PC-9 (cell line): ENCODE data around the gene CLPTM1L. TPM values are rescaled to one million over a fixed set of nuclear protein-coding genes. Genes with fewer than 3 reads are reported as not detected.

Experiments used
- BruUV-seq: library from RNA; stranded (reverse); fragments of 400-500 nt; replicated peaks from 2 replicates; lab custom pipeline; 2021; lab: Mats Ljungman, UMichigan
- CTCF ChIA-PET: fragments of 300-600 bp; sonication (Branson Sonifier 250); formaldehyde crosslinking; loops from one replicate; lab custom pipeline; 2022; ENCODE audit warnings: antibody characterized with exemption; lab: Charles Lee
- POLR2A ChIA-PET: fragments of 300-600 bp; sonication (Branson Sonifier 250); formaldehyde crosslinking; loops from one replicate; lab custom pipeline; 2022; ENCODE audit warnings: antibody characterized with exemption; ENCODE audit not compliant: unreplicated experiment; lab: Charles Lee
- DNase-seq, 2 experiments: peaks; one replicate each; pipeline versions ENCODE4 v3.0.0 to v3.0.0-alpha.2; 2015 to 2022; ENCODE audit warnings: mixed read lengths in 1 of 2
- H2AFZ ChIP-seq: fragments of 200-600 bp; sonication (generic); 2 replicates; pipeline ENCODE4 v1.8.1; 2017; ENCODE audit warnings: antibody characterized with exemption
- H3F3A ChIP-seq: fragments of 200-600 bp; sonication (generic); 2 replicates; pipeline ENCODE4 v1.8.1; 2017; ENCODE audit warnings: antibody characterized with exemption, mild to moderate bottlenecking, low read depth; ENCODE audit not compliant: insufficient read depth
- H3K27ac ChIP-seq: fragments of 200-600 bp; sonication (generic); 2 replicates; pipeline ENCODE4 v1.6.1; 2016; ENCODE audit warnings: mixed run types
- H3K27me3 ChIP-seq: fragments of 200-600 bp; sonication (generic); 2 replicates; pipeline ENCODE4 v1.6.1; 2016; ENCODE audit warnings: low read depth, mixed run types; ENCODE audit not compliant: insufficient read depth
- H3K36me3 ChIP-seq: fragments of 200-600 bp; sonication (generic); 2 replicates; pipeline ENCODE4 v1.6.1; 2016; ENCODE audit warnings: low read depth, mixed run types
- H3K4me1 ChIP-seq: fragments of 200-600 bp; sonication (generic); replicated peaks from 2 replicates; pipeline ENCODE4 v1.6.1; 2016; ENCODE audit warnings: mixed run types; ENCODE audit not compliant: insufficient read depth
- H3K4me2 ChIP-seq: fragments of 200-600 bp; sonication (generic); 2 replicates; pipeline ENCODE4 v1.6.1; 2017; ENCODE audit warnings: mixed run types
- H3K4me3 ChIP-seq: fragments of 200-600 bp; sonication (generic); 2 replicates; pipeline ENCODE4 v1.6.1; 2016; ENCODE audit warnings: mixed run types
- H3K79me2 ChIP-seq: fragments of 200-600 bp; sonication (generic); 2 replicates; pipeline ENCODE4 v1.6.1; 2017; ENCODE audit warnings: low read depth, mixed run types
- H3K9me2 ChIP-seq: fragments of 200-600 bp; sonication (generic); 2 replicates; pipeline ENCODE4 v1.8.1; 2017; ENCODE audit warnings: mild to moderate bottlenecking; ENCODE audit not compliant: insufficient read depth
- H3K9me3 ChIP-seq: fragments of 200-600 bp; sonication (generic); 2 replicates; pipeline ENCODE4 v1.8.1; 2016; ENCODE audit warnings: low read depth; ENCODE audit not compliant: insufficient read depth
- H4K20me1 ChIP-seq: fragments of 200-600 bp; sonication (generic); 2 replicates; pipeline ENCODE4 v1.8.1; 2017; ENCODE audit not compliant: insufficient read depth
- EZH2 ChIP-seq: fragments of 200-600 bp; sonication (generic); IDR thresholded peaks from 2 replicates; pipeline ENCODE4 v1.8.0; 2017; ENCODE audit warnings: antibody characterized with exemption, low read depth
- intact Hi-C: fragments of 100-400 bp; cut with micrococcal nuclease; formaldehyde crosslinking; loops from one replicate; pipeline ENCODE4 v1.10.0; 2022; ENCODE audit not compliant: unreplicated experiment
- total RNA-seq: library from RNA; stranded (reverse); gene quantifications from 2 replicates; pipeline ENCODE4 v1.2.3, GENCODE V29; 2021
- TF ChIP-seq, protein P1 (sequence below): fragments of 200-600 bp; sonication (generic); conservative IDR thresholded peaks from 2 replicates; pipeline ENCODE4 v1.6.1; 2017; ENCODE audit warnings: mixed run types, antibody characterized with exemption, mild to moderate bottlenecking, moderate library complexity

Gene CLPTM1L
- total RNA-seq, 1 experiment from 2014 or later, result 260 TPM

DNA sequence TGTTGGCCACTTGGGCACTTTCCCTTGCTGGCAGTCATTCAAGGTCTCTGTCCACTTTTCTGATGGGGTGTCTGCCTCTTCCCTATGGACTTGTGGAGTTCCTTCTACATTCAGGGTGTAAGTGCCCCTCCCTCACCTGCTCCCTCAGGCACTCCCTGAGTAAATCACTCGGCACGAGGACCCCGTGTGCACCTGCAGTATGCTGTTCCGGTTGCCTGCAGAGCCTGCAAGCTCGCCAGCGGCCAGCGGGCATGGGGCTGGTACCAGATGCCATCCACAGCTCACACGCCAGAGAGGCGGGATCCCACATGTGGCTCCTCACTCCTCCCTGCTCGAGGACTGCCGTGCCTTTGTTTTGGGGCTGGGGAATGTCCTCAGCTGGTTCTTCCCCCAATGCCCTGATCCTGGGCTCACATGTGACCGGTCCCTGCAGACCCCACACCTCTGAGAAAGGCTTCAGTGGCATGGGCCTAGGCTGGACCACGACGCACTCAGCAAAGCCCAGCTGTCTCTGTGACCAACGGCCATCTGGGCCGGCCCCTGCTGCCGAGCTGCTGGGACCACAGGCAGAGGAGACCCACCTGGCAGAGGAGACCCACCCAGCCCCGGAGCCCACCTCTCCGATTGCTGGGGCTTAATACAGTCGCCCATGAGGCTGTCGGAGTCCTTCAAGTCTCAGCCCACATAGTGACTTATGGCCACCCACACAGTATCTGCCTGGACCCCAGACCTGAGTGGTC lies 46.1 kb upstream of the CLPTM1L start:
- intact Hi-C loops, result no loop called here
- ChIA-PET CTCF (no interaction called here), POLR2A (interaction anchor here (0.7 kb wide), 1 partner anchor 126 kb away, joined by 3 read pairs; no protein-coding TSS in a partner anchor)
- no peaks in the 10 kb centered on the region for H3K79me2 ChIP-seq
- H3F3A ChIP-seq, result no peaks in the 10 kb centered on the region
- H3K4me2 ChIP-seq, result no peak overlapping the region
- H3K9me2 ChIP-seq, result no peaks in the 10 kb centered on the region
- no peak for TF ChIP-seq EZH2
- TF ChIP-seq, protein P1, sequence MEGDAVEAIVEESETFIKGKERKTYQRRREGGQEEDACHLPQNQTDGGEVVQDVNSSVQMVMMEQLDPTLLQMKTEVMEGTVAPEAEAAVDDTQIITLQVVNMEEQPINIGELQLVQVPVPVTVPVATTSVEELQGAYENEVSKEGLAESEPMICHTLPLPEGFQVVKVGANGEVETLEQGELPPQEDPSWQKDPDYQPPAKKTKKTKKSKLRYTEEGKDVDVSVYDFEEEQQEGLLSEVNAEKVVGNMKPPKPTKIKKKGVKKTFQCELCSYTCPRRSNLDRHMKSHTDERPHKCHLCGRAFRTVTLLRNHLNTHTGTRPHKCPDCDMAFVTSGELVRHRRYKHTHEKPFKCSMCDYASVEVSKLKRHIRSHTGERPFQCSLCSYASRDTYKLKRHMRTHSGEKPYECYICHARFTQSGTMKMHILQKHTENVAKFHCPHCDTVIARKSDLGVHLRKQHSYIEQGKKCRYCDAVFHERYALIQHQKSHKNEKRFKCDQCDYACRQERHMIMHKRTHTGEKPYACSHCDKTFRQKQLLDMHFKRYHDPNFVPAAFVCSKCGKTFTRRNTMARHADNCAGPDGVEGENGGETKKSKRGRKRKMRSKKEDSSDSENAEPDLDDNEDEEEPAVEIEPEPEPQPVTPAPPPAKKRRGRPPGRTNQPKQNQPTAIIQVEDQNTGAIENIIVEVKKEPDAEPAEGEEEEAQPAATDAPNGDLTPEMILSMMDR, result no peak
- H3K27ac ChIP-seq, result no peak overlapping the region
- 0 out of 2 replicates have a peak, but pooled peaks cover under 1% of the 10 kb centered on the region for H3K4me1 ChIP-seq
- no peak for DNase-seq
- no peaks in the 10 kb centered on the region for H3K9me3 ChIP-seq
- H3K4me3 ChIP-seq, result no peak overlapping the region
- H4K20me1 ChIP-seq, result no peaks in the 10 kb centered on the region; the same call in none of the 2 replicates
- peaks cover 99% of the 10 kb centered on the region for H3K27me3 ChIP-seq
- no TSS peak for BruUV-seq
- no peaks in the 10 kb centered on the region for H3K36me3 ChIP-seq
- no peak overlapping the region for H2AFZ ChIP-seq

GRCh38 chr5:1390333-1390732 lies 45.4 kb upstream of the CLPTM1L start:
- Histone ChIP-seq H3K9me2 (no peaks in the 10 kb centered on the region), H2AFZ (no peak overlapping the region), H3K4me1 (0 out of 2 replicates have a peak, but pooled peaks cover 7% of the 10 kb centered on the region), H3K4me2 (no peak overlapping the region), H4K20me1 (no peaks in the 10 kb centered on the region; the same call in none of the 2 replicates), H3K9me3 (no peaks in the 10 kb centered on the region), H3K27ac (no peak overlapping the region), H3K36me3 (no peaks in the 10 kb centered on the region), H3K27me3 (peaks cover 99% of the 10 kb centered on the region), H3F3A (no peaks in the 10 kb centered on the region), H3K4me3 (no peak overlapping the region), H3K79me2 (no peaks in the 10 kb centered on the region)
- no peak for DNase-seq
- no peak for TF ChIP-seq EZH2
- TF ChIP-seq, protein P1, result no peak
- ChIA-PET POLR2A (interaction anchor here (0.7 kb wide), 1 partner anchor 127 kb away, joined by 3 read pairs; no protein-coding TSS in a partner anchor), CTCF (no interaction called here)
- intact Hi-C loops, result no loop called here
- no TSS peak for BruUV-seq

DNA sequence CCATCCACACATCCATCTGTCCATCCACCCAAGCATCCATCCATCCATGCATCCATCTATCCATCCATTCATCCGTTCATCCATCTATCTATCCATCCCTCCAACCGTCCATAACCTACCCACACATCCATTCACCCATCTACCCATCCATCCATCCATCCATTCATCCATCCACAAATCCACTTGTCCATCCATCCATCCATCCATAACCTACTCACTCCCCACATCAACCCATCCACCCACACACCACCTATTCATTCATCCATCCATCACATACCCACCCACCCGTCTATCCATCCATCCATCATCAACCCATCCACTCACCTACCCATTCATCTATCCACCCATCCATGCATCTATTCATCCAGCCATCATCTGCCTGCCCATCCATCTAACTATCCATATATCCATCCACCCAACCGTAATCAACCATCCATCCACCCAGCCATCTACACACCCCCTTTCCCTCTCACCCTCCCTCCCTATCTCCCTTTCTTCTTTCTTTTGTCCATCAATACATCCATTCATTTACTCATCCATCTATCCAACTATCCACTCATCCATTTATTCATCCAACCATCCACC lies 43.6 kb upstream of the CLPTM1L start:
- H3K27me3 ChIP-seq, result peaks cover 99% of the 10 kb centered on the region
- H3K4me3 ChIP-seq, result no peak overlapping the region
- no peaks in the 10 kb centered on the region for H3K9me2 ChIP-seq
- no peaks in the 10 kb centered on the region for H3K79me2 ChIP-seq
- intact Hi-C loops, result loop anchor here (5.0 kb wide), 1 partner anchor 254 kb away; no protein-coding TSS in a partner anchor
- H3K9me3 ChIP-seq, result no peaks in the 10 kb centered on the region
- TF ChIP-seq, protein P1, result no peak
- TF ChIP-seq EZH2, result no peak
- no peaks in the 10 kb centered on the region; the same call in 1 of the 2 replicates for H4K20me1 ChIP-seq
- H3K4me1 ChIP-seq, result 0 out of 2 replicates have a peak, but pooled peaks cover 10% of the 10 kb centered on the region
- POLR2A ChIA-PET, result no interaction called here
- H2AFZ ChIP-seq, result no peak overlapping the region
- H3F3A ChIP-seq, result peaks cover 3% of the 10 kb centered on the region; the same call in 1 of the 2 replicates
- H3K4me2 ChIP-seq, result no peak overlapping the region
- CTCF ChIA-PET, result no interaction called here
- H3K36me3 ChIP-seq, result no peaks in the 10 kb centered on the region
- BruUV-seq, result no TSS peak
- no peak overlapping the region for H3K27ac ChIP-seq
- DNase-seq, result no peak
